Astrocyte (in vitro differentiated cells and primary cell): ENCODE results near the gene SEMA6B. TPM values are rescaled to one million over a fixed set of nuclear protein-coding genes. Genes with fewer than 3 reads are reported as not detected.

Source experiments
- DNase-seq: peaks from one replicate; pipeline ENCODE4 v3.0.0-alpha.2; 2010; ENCODE audit warnings: low read depth
- FAIRE-seq: peaks from 2 replicates; lab custom pipeline; 2011; peaks lifted over from hg19 to GRCh38; lab: Jason Lieb, UNC
- H2AFZ ChIP-seq: 2 replicates; pipeline ENCODE4 v1.6.0; 2012; ENCODE audit warnings: low read depth, low read length, inconsistent platforms
- H3K27ac ChIP-seq: 2 replicates; pipeline ENCODE4 v1.5.1; 2011; ENCODE audit warnings: low read depth, low read length, inconsistent platforms
- H3K27me3 ChIP-seq: 2 replicates; pipeline ENCODE4 v1.6.0; 2011; ENCODE audit warnings: low read length, inconsistent platforms; ENCODE audit not compliant: insufficient read depth
- H3K36me3 ChIP-seq: 2 replicates; pipeline ENCODE4 v1.5.1; 2011; ENCODE audit warnings: low read length, inconsistent platforms; ENCODE audit not compliant: insufficient read depth
- H3K4me1 ChIP-seq: 2 replicates; pipeline ENCODE4 v1.5.1; 2011; ENCODE audit warnings: low read length, inconsistent platforms; ENCODE audit not compliant: insufficient read depth
- H3K4me2 ChIP-seq: 2 replicates; pipeline ENCODE4 v1.6.0; 2012; ENCODE audit warnings: low read length, inconsistent platforms
- H3K4me3 ChIP-seq: 2 replicates; pipeline ENCODE4 v1.5.1; 2011; ENCODE audit warnings: low read depth, mild to moderate bottlenecking, low read length, inconsistent platforms; ENCODE audit not compliant: insufficient read depth
- H3K79me2 ChIP-seq: 2 replicates; pipeline ENCODE4 v1.6.0; 2012; ENCODE audit warnings: mild to moderate bottlenecking, low read length, inconsistent platforms; ENCODE audit not compliant: insufficient read depth
- H3K9ac ChIP-seq: 2 replicates; pipeline ENCODE4 v1.6.0; 2012; ENCODE audit warnings: mild to moderate bottlenecking, low read length, inconsistent platforms
- H3K9me3 ChIP-seq: 2 replicates; pipeline ENCODE4 v1.5.1; 2012; ENCODE audit warnings: low read depth, mild to moderate bottlenecking, low read length, inconsistent platforms; ENCODE audit not compliant: insufficient read depth
- H4K20me1 ChIP-seq: 2 replicates; pipeline ENCODE4 v1.6.0; 2012; ENCODE audit warnings: low read length, inconsistent platforms; ENCODE audit not compliant: insufficient read depth
- H3K27ac Mint-ChIP-seq: one replicate; pipeline ENCODE4 v1.8.0; 2021; ENCODE audit warnings: mild to moderate bottlenecking, mixed read lengths; ENCODE audit not compliant: unreplicated experiment
- H3K27me3 Mint-ChIP-seq: one replicate; pipeline ENCODE4 v1.8.0; 2021; ENCODE audit warnings: low read depth, mixed read lengths; ENCODE audit not compliant: unreplicated experiment
- H3K36me3 Mint-ChIP-seq: one replicate; pipeline ENCODE4 v1.8.0; 2021; ENCODE audit warnings: low read depth, mixed read lengths; ENCODE audit not compliant: unreplicated experiment
- H3K4me1 Mint-ChIP-seq: one replicate; pipeline ENCODE4 v1.8.0; 2021; ENCODE audit warnings: low read depth, mixed read lengths; ENCODE audit not compliant: unreplicated experiment
- H3K4me3 Mint-ChIP-seq: one replicate; pipeline ENCODE4 v1.8.0; 2021; ENCODE audit warnings: mild to moderate bottlenecking, moderate library complexity, mixed read lengths; ENCODE audit not compliant: unreplicated experiment
- H3K9me3 Mint-ChIP-seq: one replicate; pipeline ENCODE4 v1.8.0; 2021; ENCODE audit warnings: mild to moderate bottlenecking, mixed read lengths; ENCODE audit not compliant: unreplicated experiment
- CTCF ChIP-seq: IDR thresholded peaks from 2 replicates; pipeline ENCODE4 v1.5.1; 2011; ENCODE audit warnings: low read depth, mild to moderate bottlenecking, inconsistent platforms, low read length, moderate library complexity; ENCODE audit not compliant: insufficient read depth
- EZH2 ChIP-seq: IDR thresholded peaks from 2 replicates; pipeline ENCODE4 v1.6.1; 2012; ENCODE audit warnings: mild to moderate bottlenecking, low read length, inconsistent platforms; ENCODE audit not compliant: insufficient read depth
- total RNA-seq: library from RNA; stranded (reverse); gene quantifications from 2 replicates; pipeline ENCODE4 v1.2.1, GENCODE V29; 2021

Gene SEMA6B
- total RNA-seq, 1 donor from 2014 or later: 14.3 TPM

DNA sequence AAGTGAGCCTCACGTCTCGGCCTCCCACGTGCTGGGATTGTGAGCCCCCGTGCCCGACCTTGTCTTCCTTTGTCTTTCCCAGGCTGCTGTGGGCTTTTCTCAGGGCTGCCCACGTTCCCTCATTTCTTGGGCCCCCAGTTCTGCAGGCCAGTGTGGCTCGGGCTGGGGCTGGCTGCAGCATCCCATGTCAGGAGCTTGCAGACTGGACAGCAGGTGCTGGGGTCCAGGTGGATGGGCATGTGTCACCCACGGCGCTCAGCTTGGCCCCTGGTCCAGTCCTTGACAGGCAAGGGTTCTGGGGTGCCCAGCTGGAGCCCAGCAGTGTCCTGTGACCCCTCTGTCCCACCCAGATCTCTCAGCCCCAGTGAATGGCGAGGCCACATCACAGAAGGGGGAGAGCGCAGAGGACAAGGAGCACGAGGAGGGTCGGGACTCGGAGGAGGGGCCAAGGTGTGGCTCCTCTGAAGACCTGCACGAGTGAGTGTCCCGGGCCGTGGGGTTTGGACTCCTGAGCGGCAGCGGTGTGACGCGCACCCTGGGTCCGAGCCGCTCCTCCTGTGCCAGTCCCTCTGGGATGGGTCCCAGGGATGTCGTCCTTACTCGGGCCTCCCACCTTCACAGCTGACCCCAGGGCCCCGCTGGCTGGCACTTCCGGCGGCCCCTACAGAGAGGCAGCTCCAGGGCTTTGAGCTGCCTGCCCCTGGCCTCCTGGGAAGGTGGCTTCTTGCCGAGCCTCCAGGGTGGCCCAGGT, 58.5 kb downstream of the SEMA6B start:
- Histone ChIP-seq H2AFZ (no peak overlapping the region), H3K4me3 (no peak overlapping the region), H3K79me2 (no peaks in the 10 kb centered on the region), H3K9ac (no peak overlapping the region), H3K27ac (no peak overlapping the region), H4K20me1 (no peaks in the 10 kb centered on the region), H3K27me3 (no peaks in the 10 kb centered on the region), H3K9me3 (no peaks in the 10 kb centered on the region), H3K4me2 (no peak overlapping the region), H3K4me1 (peaks cover 7% of the 10 kb centered on the region), H3K36me3 (peaks cover 2% of the 10 kb centered on the region)
- Mint-ChIP-seq H3K27me3 (no peaks in the 10 kb centered on the region), H3K4me1 (no peaks in the 10 kb centered on the region), H3K9me3 (no peaks in the 10 kb centered on the region), H3K4me3 (no peak overlapping the region), H3K36me3 (peaks cover 10% of the 10 kb centered on the region), H3K27ac (no peak overlapping the region)
- FAIRE-seq (no peak), DNase-seq (no peak)
- no peak for TF ChIP-seq CTCF
- no peak for TF ChIP-seq EZH2

- no peak for TF ChIP-seq EZH2
- no peak for TF ChIP-seq CTCF
Measured at GRCh38 chr19:4499855-4500254, 59.6 kb downstream of the SEMA6B start.

DNA sequence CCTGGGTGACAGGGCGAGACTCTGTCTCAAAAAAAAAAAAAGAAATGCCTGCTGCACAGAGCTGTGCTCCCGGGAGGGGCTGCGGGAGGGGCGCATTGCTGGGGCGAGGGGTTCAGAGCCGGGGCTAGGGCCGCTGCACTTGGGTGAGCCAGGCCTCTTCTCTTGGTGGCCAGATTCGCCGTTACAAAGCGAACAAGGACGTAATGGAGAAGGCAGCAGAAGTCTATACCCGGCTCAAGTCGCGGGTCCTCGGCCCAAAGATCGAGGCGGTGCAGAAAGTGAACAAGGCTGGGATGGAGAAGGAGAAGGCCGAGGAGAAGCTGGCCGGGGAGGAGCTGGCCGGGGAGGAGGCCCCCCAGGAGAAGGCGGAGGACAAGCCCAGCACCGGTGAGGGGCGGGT, 60.2 kb downstream of the SEMA6B start:
- Mint-ChIP-seq H3K4me1 (no peaks in the 10 kb centered on the region), H3K27me3 (no peaks in the 10 kb centered on the region), H3K27ac (no peak overlapping the region), H3K36me3 (peaks cover 5% of the 10 kb centered on the region), H3K4me3 (no peak overlapping the region), H3K9me3 (no peaks in the 10 kb centered on the region)
- Histone ChIP-seq H3K27ac (no peak overlapping the region), H4K20me1 (no peaks in the 10 kb centered on the region), H3K36me3 (peaks cover 4% of the 10 kb centered on the region), H3K9me3 (no peaks in the 10 kb centered on the region), H3K4me3 (no peak overlapping the region), H3K79me2 (no peaks in the 10 kb centered on the region), H3K4me2 (no peak overlapping the region), H3K27me3 (no peaks in the 10 kb centered on the region), H3K4me1 (peaks cover 6% of the 10 kb centered on the region), H2AFZ (no peak overlapping the region), H3K9ac (no peak overlapping the region)
- no peak for FAIRE-seq
- no peak for DNase-seq
- TF ChIP-seq CTCF (no peak), EZH2 (no peak)

More at GRCh38 chr19:4499855-4500254, 59.6 kb downstream of the SEMA6B start:
- FAIRE-seq (no peak), DNase-seq (no peak)
- Histone ChIP-seq H4K20me1 (no peaks in the 10 kb centered on the region), H3K4me2 (no peak overlapping the region), H3K9me3 (no peaks in the 10 kb centered on the region), H3K27ac (no peak overlapping the region), H3K79me2 (no peaks in the 10 kb centered on the region), H3K9ac (no peak overlapping the region), H2AFZ (no peak overlapping the region), H3K4me1 (peaks cover 6% of the 10 kb centered on the region), H3K27me3 (no peaks in the 10 kb centered on the region), H3K36me3 (peaks cover 4% of the 10 kb centered on the region), H3K4me3 (no peak overlapping the region)
- Mint-ChIP-seq H3K4me3 (no peak overlapping the region), H3K9me3 (no peaks in the 10 kb centered on the region), H3K4me1 (no peaks in the 10 kb centered on the region), H3K36me3 (peaks cover 5% of the 10 kb centered on the region), H3K27ac (no peak overlapping the region), H3K27me3 (no peaks in the 10 kb centered on the region)
